H9 (cell line): ENCODE measurements around the gene ALDH1L1. TPM values are rescaled to one million over a fixed set of nuclear protein-coding genes. Genes with fewer than 3 reads are reported as not detected.

Experiments
- DNase-seq: peaks from one replicate; pipeline ENCODE4 v3.0.0-alpha.2; 2017
- H2AFZ ChIP-seq: one replicate; pipeline ENCODE4 v1.6.1; 2013; ENCODE audit warnings: mild to moderate bottlenecking, low read length, control low read depth, moderate library complexity
- H2AK5ac ChIP-seq: 2 replicates; pipeline ENCODE4 v1.6.1; 2013; ENCODE audit warnings: low read length, control low read depth, mixed read lengths; ENCODE audit not compliant: insufficient read length
- H2BK120ac ChIP-seq: one replicate; pipeline ENCODE4 v1.6.1; 2013; ENCODE audit warnings: low read depth, mild to moderate bottlenecking, low read length, control low read depth, inconsistent platforms; ENCODE audit not compliant: poor library complexity, severe bottlenecking
- H2BK12ac ChIP-seq: 2 replicates; pipeline ENCODE4 v1.6.1; 2013; ENCODE audit warnings: low read length, control low read depth, mixed read lengths, low read depth; ENCODE audit not compliant: insufficient read length
- H2BK15ac ChIP-seq: 2 replicates; pipeline ENCODE4 v1.6.1; 2013; ENCODE audit warnings: low read depth, low read length, control low read depth
- H2BK20ac ChIP-seq: one replicate; pipeline ENCODE4 v1.6.1; 2013; ENCODE audit warnings: low read depth, mild to moderate bottlenecking, low read length, control low read depth, inconsistent platforms; ENCODE audit not compliant: poor library complexity, severe bottlenecking
- H2BK5ac ChIP-seq: 2 replicates; pipeline ENCODE4 v1.6.1; 2013; ENCODE audit warnings: low read length, control low read depth, mixed read lengths; ENCODE audit not compliant: insufficient read length
- H3K14ac ChIP-seq: 2 replicates; pipeline ENCODE4 v1.6.1; 2013; ENCODE audit warnings: low read length, control low read depth; ENCODE audit not compliant: insufficient read depth
- H3K18ac ChIP-seq: 2 replicates; pipeline ENCODE4 v1.6.1; 2013; ENCODE audit warnings: low read depth, mild to moderate bottlenecking, mixed read lengths, low read length, control low read depth; ENCODE audit not compliant: insufficient read length
- H3K23ac ChIP-seq: 2 replicates; pipeline ENCODE4 v1.6.1; 2013; ENCODE audit warnings: low read length, control low read depth, mixed read lengths, low read depth; ENCODE audit not compliant: insufficient read length
- H3K23me2 ChIP-seq: 2 replicates; pipeline ENCODE4 v1.6.1; 2013; ENCODE audit warnings: low read depth, mild to moderate bottlenecking, mixed read lengths, low read length, control low read depth; ENCODE audit not compliant: insufficient read length, poor library complexity, severe bottlenecking
- H3K27ac ChIP-seq: 2 replicates; pipeline ENCODE4 v1.5.1; 2013; ENCODE audit warnings: low read length, control low read depth, mixed read lengths, low read depth; ENCODE audit not compliant: insufficient read length
- H3K27me3 ChIP-seq: 2 replicates; pipeline ENCODE4 v1.6.1; 2013; ENCODE audit warnings: low read length, control low read depth, inconsistent platforms; ENCODE audit not compliant: insufficient read depth
- H3K4ac ChIP-seq: 2 replicates; pipeline ENCODE4 v1.6.1; 2013; ENCODE audit warnings: low read depth, mild to moderate bottlenecking, control low read depth, inconsistent platforms, low read length, moderate library complexity
- H3K4me1 ChIP-seq: 2 replicates; pipeline ENCODE4 v1.6.1; 2013; ENCODE audit warnings: low read length, control low read depth, inconsistent platforms; ENCODE audit not compliant: insufficient read depth
- H3K4me2 ChIP-seq: 2 replicates; pipeline ENCODE4 v1.6.1; 2013; ENCODE audit warnings: low read length, control low read depth, mixed read lengths; ENCODE audit not compliant: insufficient read length, insufficient read depth
- H3K56ac ChIP-seq: 2 replicates; pipeline ENCODE4 v1.6.1; 2013; ENCODE audit warnings: low read depth, mild to moderate bottlenecking, mixed read lengths, low read length, control low read depth; ENCODE audit not compliant: insufficient read length
- H3K79me1 ChIP-seq: 2 replicates; pipeline ENCODE4 v1.6.1; 2013; ENCODE audit warnings: low read depth, mild to moderate bottlenecking, moderate library complexity, low read length, control low read depth, inconsistent platforms; ENCODE audit not compliant: insufficient read depth, poor library complexity, severe bottlenecking
- H3K79me2 ChIP-seq: 2 replicates; pipeline ENCODE4 v1.6.1; 2013; ENCODE audit warnings: low read length, control low read depth, inconsistent platforms; ENCODE audit not compliant: insufficient read depth
- H3K9ac ChIP-seq: 2 replicates; pipeline ENCODE4 v1.6.1; 2013; ENCODE audit warnings: low read length, control low read depth, mixed read lengths; ENCODE audit not compliant: insufficient read length; ENCODE audit errors: extremely low read depth
- H3K9me3 ChIP-seq: one replicate; pipeline ENCODE4 v1.6.1; 2013; ENCODE audit warnings: low read depth, low read length, inconsistent platforms; ENCODE audit not compliant: control insufficient read depth
- H3T11ph ChIP-seq: one replicate; pipeline ENCODE4 v1.6.1; 2013; ENCODE audit warnings: mild to moderate bottlenecking, low read length, control low read depth, inconsistent platforms
- H4K20me1 ChIP-seq: one replicate; pipeline ENCODE4 v1.6.1; 2013; ENCODE audit not compliant: control insufficient read depth, insufficient read length, insufficient read depth
- H4K5ac ChIP-seq: 2 replicates; pipeline ENCODE4 v1.6.1; 2013; ENCODE audit warnings: low read depth, mild to moderate bottlenecking, mixed read lengths, low read length, control low read depth; ENCODE audit not compliant: insufficient read length
- H4K8ac ChIP-seq: replicated peaks from 2 replicates; pipeline ENCODE4 v1.6.1; 2013; ENCODE audit warnings: low read length, control low read depth, mixed read lengths, low read depth; ENCODE audit not compliant: insufficient read length
- H4K91ac ChIP-seq: 2 replicates; pipeline ENCODE4 v1.6.1; 2013; ENCODE audit warnings: low read depth, mild to moderate bottlenecking, moderate library complexity, mixed read lengths, low read length, control low read depth; ENCODE audit not compliant: insufficient read length
- H3K27ac Mint-ChIP-seq, 3 experiments: 2 replicates in 2 of 3; 3 replicates in 1 of 3; pipeline ENCODE4 v1.8.0; 2020 to 2021; ENCODE audit warnings: mixed read lengths in 3 of 3, mild to moderate bottlenecking in 1 of 3, moderate library complexity in 1 of 3
- H3K27me3 Mint-ChIP-seq: 2 replicates; pipeline ENCODE4 v1.8.0; 2021; ENCODE audit warnings: low read depth, mild to moderate bottlenecking, moderate library complexity, mixed read lengths
- H3K36me3 Mint-ChIP-seq, 3 experiments: 2 replicates in 2 of 3; 3 replicates in 1 of 3; pipeline ENCODE4 v1.8.0; 2020 to 2021; ENCODE audit warnings: low read depth in 3 of 3, mixed read lengths in 3 of 3; ENCODE audit not compliant: insufficient read depth in 1 of 3
- H3K4me1 Mint-ChIP-seq, 2 experiments: 2 replicates each; pipeline ENCODE4 v1.8.0; 2020; ENCODE audit warnings: mixed read lengths in 2 of 2
- H3K4me3 Mint-ChIP-seq, 2 experiments: 2 replicates in 1 of 2; 3 replicates in 1 of 2; pipeline ENCODE4 v1.8.0; 2020 to 2021; ENCODE audit warnings: mild to moderate bottlenecking in 2 of 2, mixed read lengths in 2 of 2, moderate library complexity in 1 of 2
- H3K9me3 Mint-ChIP-seq, 2 experiments: 2 replicates in 1 of 2; 3 replicates in 1 of 2; pipeline ENCODE4 v1.8.0; 2020; ENCODE audit warnings: mild to moderate bottlenecking in 2 of 2, mixed read lengths in 2 of 2, moderate library complexity in 1 of 2
- WGBS: extraction: QIAGEN DNeasy Blood & Tissue Kit; methylation state at CpG from one replicate; pipeline ENCODE4 v1.1.7; 2013; ENCODE audit warnings: missing lambda C conversion rate, low lambda C conversion rate, mixed read lengths; ENCODE audit not compliant: insufficient read length; ENCODE audit errors: extremely low coverage; 5-methylcytosine and 5-hydroxymethylcytosine counted together
- total RNA-seq: library from RNA; stranded (reverse); gene quantifications from 2 replicates; pipeline ENCODE4 v1.2.1, GENCODE V29; 2021
- TF ChIP-seq, protein P1 (sequence below): fragments of 200-600 bp; sonication (generic); conservative IDR thresholded peaks from 3 replicates; pipeline ENCODE4 v1.8.0; 2021; ENCODE audit warnings: antibody characterized with exemption, mild to moderate bottlenecking

ALDH1L1 gene
- total RNA-seq, 1 experiment from 2014 or later = 0.90 TPM

DNA sequence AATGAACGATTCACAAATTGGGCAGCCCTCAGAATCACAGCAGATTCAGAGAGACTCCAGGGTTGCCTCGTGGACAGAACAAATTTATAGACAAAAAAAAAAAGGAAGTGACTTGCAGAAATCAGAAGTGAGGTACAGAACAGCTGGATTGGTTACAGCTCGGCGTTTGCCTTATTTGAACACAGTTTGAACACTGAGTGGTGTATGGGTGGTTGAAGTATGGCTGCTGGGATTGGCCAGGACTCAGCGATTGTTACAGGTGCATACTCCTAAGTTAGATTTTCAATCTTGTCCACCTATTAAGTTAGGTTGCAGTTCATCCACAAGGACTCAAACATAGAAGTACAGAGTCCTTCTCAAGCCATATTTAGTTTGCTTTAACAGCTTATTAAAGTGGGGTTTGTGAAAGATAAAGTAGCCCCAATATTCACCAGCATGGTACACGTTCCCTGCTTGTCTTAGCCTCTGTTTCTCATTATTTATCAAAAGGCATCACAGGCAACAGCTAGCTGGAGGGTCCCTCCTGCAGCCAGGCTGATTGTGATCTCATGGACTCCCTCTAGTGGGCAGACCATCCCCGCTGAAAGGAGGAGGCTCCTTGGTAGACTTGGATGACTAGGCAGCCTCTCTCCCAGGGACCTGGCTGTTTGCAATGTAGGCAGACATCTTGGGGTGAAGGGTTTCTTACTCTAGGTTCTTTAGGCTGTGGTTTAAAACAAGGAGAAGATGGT, 17.6 kb upstream of the ALDH1L1 start:
- Mint-ChIP-seq H3K36me3 (peaks cover 8 to 28% (median 19%) of the 10 kb centered on the region in 3 experiments), H3K9me3 (peaks cover 36 to 44% of the 10 kb centered on the region in 2 experiments)
- H3K9ac ChIP-seq = no peak overlapping the region

More for the DNA sequence above, 17.6 kb upstream of the ALDH1L1 start:
- TF ChIP-seq, protein P1, sequence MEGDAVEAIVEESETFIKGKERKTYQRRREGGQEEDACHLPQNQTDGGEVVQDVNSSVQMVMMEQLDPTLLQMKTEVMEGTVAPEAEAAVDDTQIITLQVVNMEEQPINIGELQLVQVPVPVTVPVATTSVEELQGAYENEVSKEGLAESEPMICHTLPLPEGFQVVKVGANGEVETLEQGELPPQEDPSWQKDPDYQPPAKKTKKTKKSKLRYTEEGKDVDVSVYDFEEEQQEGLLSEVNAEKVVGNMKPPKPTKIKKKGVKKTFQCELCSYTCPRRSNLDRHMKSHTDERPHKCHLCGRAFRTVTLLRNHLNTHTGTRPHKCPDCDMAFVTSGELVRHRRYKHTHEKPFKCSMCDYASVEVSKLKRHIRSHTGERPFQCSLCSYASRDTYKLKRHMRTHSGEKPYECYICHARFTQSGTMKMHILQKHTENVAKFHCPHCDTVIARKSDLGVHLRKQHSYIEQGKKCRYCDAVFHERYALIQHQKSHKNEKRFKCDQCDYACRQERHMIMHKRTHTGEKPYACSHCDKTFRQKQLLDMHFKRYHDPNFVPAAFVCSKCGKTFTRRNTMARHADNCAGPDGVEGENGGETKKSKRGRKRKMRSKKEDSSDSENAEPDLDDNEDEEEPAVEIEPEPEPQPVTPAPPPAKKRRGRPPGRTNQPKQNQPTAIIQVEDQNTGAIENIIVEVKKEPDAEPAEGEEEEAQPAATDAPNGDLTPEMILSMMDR = peak; percentile 75
- H3K4me3 Mint-ChIP-seq = no peak overlapping the region
- H3K27ac Mint-ChIP-seq = no peak overlapping the region
- no peak overlapping the region for H3K27ac ChIP-seq
- H4K8ac ChIP-seq = no peak overlapping the region
- H3K56ac ChIP-seq = no peak overlapping the region
- no peak overlapping the region for H2BK20ac ChIP-seq
- H3K79me1 ChIP-seq = no peaks in the 10 kb centered on the region
- no peak overlapping the region for H3K23ac ChIP-seq
- H3K14ac ChIP-seq = no peak overlapping the region
- no peak overlapping the region for H2AK5ac ChIP-seq
- H3K27me3 Mint-ChIP-seq = peaks cover 2% of the 10 kb centered on the region
- H4K91ac ChIP-seq = no peak overlapping the region
- H2AFZ ChIP-seq = no peak overlapping the region
- H3K9me3 ChIP-seq = no peaks in the 10 kb centered on the region
- peak; percentile 77 for DNase-seq
- H2BK5ac ChIP-seq = no peak overlapping the region
- no peaks in the 10 kb centered on the region for H4K20me1 ChIP-seq
- no peaks in the 10 kb centered on the region for H3K4me1 ChIP-seq
- H3K27me3 ChIP-seq = no peaks in the 10 kb centered on the region
- H3K18ac ChIP-seq = no peak overlapping the region
- no peaks in the 10 kb centered on the region for H3K79me2 ChIP-seq
- no peak overlapping the region for H4K5ac ChIP-seq
- no peak overlapping the region for H2BK12ac ChIP-seq
- no peak overlapping the region for H2BK15ac ChIP-seq
- no peak overlapping the region for H2BK120ac ChIP-seq
- no peak overlapping the region for H3K4ac ChIP-seq
- no peak overlapping the region for H3K4me2 ChIP-seq
- H3T11ph ChIP-seq = no peak overlapping the region
- WGBS = no CpG with 5 or more reads among the region's 7 CpGs
- peaks cover 8 to 13% of the 10 kb centered on the region in 2 experiments for H3K4me1 Mint-ChIP-seq
- no peaks in the 10 kb centered on the region for H3K23me2 ChIP-seq
